Tibial artery (tissue), 4 donors: ENCODE data around the gene CARD10.

ENCODE experiments used
- DNase-seq, 2 donors: peaks; one replicate each; pipeline ENCODE4 v3.0.0-alpha.2; 2019
- H3K27ac ChIP-seq, 2 donors: fragments of 200-600 bp; sonication (generic) in 1 of 2; 1 replicate in 1 of 2; 2 replicates in 1 of 2; pipeline ENCODE4 v1.5.1; 2018 to 2019; ENCODE audit warnings: mild to moderate bottlenecking in 1 of 2
- H3K27me3 ChIP-seq, 2 donors: fragments of 200-600 bp; sonication (generic) in 1 of 2; one replicate each; pipeline versions ENCODE4 v1.5.1 to v1.6.0; 2016 to 2019
- H3K36me3 ChIP-seq, 3 donors: fragments of 200-600 bp; sonication (generic) in 2 of 3; one replicate each; pipeline ENCODE4 v1.5.1; 2016 to 2019; ENCODE audit warnings: mild to moderate bottlenecking in 2 of 3
- H3K4me1 ChIP-seq, 4 donors: fragments of 200-600 bp; sonication (generic) in 2 of 4; 1 replicate in 3 of 4; 2 replicates in 1 of 4; pipeline ENCODE4 v1.5.1; 2016 to 2019
- H3K4me3 ChIP-seq, 2 donors: fragments of 200-600 bp; sonication (generic) in 1 of 2; 1 replicate in 1 of 2; 2 replicates in 1 of 2; pipeline ENCODE4 v1.5.1; 2018 to 2019; ENCODE audit warnings: mild to moderate bottlenecking in 2 of 2
- H3K9me3 ChIP-seq, 3 donors: fragments of 200-600 bp; sonication (generic) in 1 of 3; one replicate each; pipeline ENCODE4 v1.5.1; 2016 to 2019
- intact Hi-C: fragments of 100-400 bp; cut with DNase I; formaldehyde crosslinking; loops from one replicate; pipeline ENCODE4 v1.15.0; 2023; ENCODE audit warnings: low total_unique reads
- TF ChIP-seq, protein P1 (sequence below), 2 experiments: fragments of 200-600 bp in 1 of 2; fragments of 450-650 bp in 1 of 2; IDR thresholded peaks; one replicate each; pipeline ENCODE4 v1.5.1; 2017 to 2019; ENCODE audit warnings: antibody characterized with exemption in 2 of 2, mild to moderate bottlenecking in 1 of 2, moderate library complexity in 1 of 2

CARD10 gene

DNA sequence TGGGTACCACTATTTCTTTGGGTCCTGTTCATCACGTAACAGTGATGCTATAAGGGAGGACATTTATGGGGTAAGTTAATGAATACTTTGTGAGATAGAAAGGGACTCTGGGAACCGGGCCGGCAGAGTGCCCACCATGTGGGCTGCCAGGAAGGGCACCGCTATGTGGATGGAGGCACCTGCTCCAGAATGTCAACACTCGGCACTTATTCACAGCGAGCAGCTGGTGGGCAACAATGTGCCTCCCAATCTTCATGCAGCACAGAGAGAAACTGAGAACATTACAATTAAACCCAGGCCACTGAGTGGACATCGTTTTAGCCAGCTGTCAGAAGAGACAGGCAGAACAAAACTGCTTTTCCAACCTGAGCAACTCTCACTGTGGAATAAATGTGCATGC, 76.1 kb downstream of the CARD10 start:
- TF ChIP-seq, protein P1, sequence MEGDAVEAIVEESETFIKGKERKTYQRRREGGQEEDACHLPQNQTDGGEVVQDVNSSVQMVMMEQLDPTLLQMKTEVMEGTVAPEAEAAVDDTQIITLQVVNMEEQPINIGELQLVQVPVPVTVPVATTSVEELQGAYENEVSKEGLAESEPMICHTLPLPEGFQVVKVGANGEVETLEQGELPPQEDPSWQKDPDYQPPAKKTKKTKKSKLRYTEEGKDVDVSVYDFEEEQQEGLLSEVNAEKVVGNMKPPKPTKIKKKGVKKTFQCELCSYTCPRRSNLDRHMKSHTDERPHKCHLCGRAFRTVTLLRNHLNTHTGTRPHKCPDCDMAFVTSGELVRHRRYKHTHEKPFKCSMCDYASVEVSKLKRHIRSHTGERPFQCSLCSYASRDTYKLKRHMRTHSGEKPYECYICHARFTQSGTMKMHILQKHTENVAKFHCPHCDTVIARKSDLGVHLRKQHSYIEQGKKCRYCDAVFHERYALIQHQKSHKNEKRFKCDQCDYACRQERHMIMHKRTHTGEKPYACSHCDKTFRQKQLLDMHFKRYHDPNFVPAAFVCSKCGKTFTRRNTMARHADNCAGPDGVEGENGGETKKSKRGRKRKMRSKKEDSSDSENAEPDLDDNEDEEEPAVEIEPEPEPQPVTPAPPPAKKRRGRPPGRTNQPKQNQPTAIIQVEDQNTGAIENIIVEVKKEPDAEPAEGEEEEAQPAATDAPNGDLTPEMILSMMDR (IDR thresholded peaks at IDR 0.05), result no peak
- H3K4me3 ChIP-seq, result no peak overlapping the region
- H3K36me3 ChIP-seq, result no peaks in the 10 kb centered on the region
- intact Hi-C loops, result no loop called here
- H3K4me1 ChIP-seq, result no peaks in the 10 kb centered on the region
- DNase-seq, result no peak
- H3K9me3 ChIP-seq, result peaks cover 0 to 12% (median 11%) of the 10 kb centered on the region in 3 donors
- H3K27me3 ChIP-seq, result peaks cover 0 to 45% of the 10 kb centered on the region in 2 donors
- H3K27ac ChIP-seq, result no peak overlapping the region

DNA sequence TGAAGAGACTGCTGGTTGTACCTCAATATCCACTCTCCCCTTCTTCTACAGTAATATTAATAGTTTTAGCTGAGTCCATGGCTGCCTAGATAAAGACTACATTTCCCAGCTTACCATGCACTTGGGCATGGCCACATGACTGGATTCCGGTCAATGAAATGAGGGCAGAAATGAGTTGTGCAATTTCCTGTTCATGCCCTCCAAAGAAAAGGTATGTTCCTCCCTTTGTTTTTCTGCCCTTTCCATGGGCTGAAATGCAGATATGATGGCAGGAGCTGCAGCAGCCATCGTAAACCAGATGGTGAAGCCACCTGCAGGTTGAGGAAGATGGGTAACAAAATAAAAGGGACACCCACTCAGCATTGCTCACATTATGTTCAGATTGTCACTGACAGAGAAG, 76.7 kb downstream of the CARD10 start:
- TF ChIP-seq, protein P1 (IDR thresholded peaks at IDR 0.05), result no peak
- H3K4me3 ChIP-seq, result no peak overlapping the region
- peaks cover 0 to 12% (median 11%) of the 10 kb centered on the region in 3 donors for H3K9me3 ChIP-seq
- no peaks in the 10 kb centered on the region for H3K4me1 ChIP-seq
- H3K36me3 ChIP-seq, result no peaks in the 10 kb centered on the region
- H3K27ac ChIP-seq, result no peak overlapping the region
- H3K27me3 ChIP-seq, result peaks cover 0 to 45% of the 10 kb centered on the region in 2 donors
- no peak for DNase-seq
- intact Hi-C loops, result no loop called here

DNA sequence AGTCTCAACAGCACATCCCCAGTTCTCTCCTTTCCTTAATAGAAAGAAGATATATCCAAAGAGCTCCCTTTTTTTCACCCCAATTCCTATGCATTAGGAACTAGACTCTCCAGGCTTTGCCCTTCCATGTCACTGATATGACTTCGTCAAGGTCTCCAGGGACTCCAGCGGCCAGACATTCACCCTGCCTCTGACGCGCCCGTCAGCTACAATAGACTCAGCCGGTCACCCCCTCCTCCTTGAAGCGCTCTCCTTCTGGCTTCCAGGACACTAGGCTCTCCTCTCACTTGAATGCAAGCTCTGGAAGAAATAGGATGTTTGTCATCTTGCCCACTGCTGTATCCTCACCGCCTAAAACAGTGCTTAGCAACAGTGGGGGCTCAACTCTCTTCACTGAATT, 77.1 kb downstream of the CARD10 start:
- intact Hi-C loops, result no loop called here
- H3K36me3 ChIP-seq, result no peaks in the 10 kb centered on the region
- H3K27me3 ChIP-seq, result peaks cover 0 to 45% of the 10 kb centered on the region in 2 donors
- no peaks in the 10 kb centered on the region for H3K4me1 ChIP-seq
- H3K9me3 ChIP-seq, result peaks cover 0 to 12% (median 11%) of the 10 kb centered on the region in 3 donors
- H3K27ac ChIP-seq, result no peak overlapping the region
- no peak overlapping the region for H3K4me3 ChIP-seq
- TF ChIP-seq, protein P1 (IDR thresholded peaks at IDR 0.05), result no peak
- no peak for DNase-seq

DNA sequence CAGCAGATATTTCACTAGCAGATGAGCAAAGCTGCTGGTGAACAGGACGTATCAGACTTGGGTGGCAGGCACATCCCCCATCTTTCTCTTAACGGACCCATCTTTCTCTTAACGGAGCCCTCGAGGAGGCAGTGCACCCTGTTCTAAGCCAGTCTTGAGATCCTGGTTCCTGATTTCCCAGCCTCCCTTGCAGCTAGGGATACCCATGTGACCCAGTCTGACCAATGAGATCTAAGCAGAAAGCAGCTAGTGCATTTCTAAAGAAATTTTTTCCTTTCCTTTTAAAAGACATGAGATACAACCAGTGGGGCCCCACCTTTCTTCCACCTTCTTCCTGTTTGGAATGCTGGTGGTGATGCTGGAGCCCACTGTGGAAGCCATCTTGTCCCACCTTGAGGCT, 78.3 kb downstream of the CARD10 start:
- TF ChIP-seq, protein P1 (IDR thresholded peaks at IDR 0.05), result no peak
- Histone ChIP-seq H3K4me3 (no peak overlapping the region), H3K9me3 (peaks cover 0 to 12% (median 11%) of the 10 kb centered on the region in 3 donors), H3K27ac (no peak overlapping the region), H3K27me3 (peaks cover 0 to 42% of the 10 kb centered on the region in 2 donors), H3K36me3 (no peaks in the 10 kb centered on the region), H3K4me1 (no peaks in the 10 kb centered on the region)
- intact Hi-C loops, result no loop called here
- DNase-seq, result no peak
